ENCODE data around the gene DSCAM.

DNA sequence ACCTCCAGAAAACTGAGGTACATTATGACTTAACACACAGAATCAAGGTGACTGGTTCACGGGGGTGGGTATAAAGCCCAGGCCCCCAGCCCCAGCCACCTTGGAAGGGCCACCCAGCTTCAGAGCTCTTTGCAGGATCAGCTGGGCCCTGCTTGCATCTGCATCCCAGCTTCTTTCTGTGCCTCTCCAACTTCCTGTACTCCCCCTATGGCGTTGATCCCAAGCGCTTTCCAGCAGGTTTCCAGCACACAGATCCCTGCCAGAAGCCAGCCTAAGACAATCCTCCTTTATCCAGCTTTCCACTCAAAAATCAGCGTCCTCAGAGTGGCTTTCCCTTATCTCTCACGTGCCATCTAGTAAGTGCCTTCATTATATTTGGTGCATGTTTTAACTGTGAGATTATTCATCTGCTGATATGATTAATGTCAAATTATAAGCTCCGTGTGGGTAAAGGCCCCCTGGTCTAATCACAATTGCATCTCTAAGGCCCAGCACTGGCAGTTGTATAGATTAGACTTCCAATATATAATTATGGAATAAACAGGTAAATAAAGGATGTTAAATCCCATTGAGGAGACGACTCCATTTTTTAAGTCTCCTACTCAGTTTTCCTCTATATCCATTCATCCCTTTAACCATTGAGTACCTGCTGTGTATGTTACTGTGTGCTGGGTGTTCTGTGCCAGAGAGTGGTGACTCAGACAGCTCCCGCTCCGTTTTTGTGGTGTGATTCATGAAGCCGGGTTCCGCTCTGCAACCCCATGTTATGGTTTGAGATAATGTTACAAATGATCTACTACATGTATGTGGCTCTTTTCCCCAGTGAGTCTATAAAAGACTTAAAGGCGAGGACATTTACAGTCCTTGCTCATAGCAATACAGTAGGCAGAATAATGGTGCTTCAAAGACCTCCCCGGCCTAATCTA, 592.2 kb downstream of the DSCAM start:
- no peak for TF ChIP-seq POLR2A (IDR thresholded peaks at IDR 0.05)
- no peak for TF ChIP-seq CTCF (IDR thresholded peaks at IDR 0.05)

Data from uterus (tissue), 2 donors.